HG03097 (cell line): ENCODE measurements around the gene PDZRN4.
"Not testable (repeated sequence)": the region's sequence is repeated elsewhere in the genome, so short reads cannot be mapped to it uniquely, and the experiment has no call there.

Experiments
- ATAC-seq: cut with Tn5 transposase; IDR thresholded peaks from one replicate; pipeline ENCODE4 v1.9.1; 2021; ENCODE audit not compliant: unreplicated experiment, low FRiP score

PDZRN4 gene

DNA sequence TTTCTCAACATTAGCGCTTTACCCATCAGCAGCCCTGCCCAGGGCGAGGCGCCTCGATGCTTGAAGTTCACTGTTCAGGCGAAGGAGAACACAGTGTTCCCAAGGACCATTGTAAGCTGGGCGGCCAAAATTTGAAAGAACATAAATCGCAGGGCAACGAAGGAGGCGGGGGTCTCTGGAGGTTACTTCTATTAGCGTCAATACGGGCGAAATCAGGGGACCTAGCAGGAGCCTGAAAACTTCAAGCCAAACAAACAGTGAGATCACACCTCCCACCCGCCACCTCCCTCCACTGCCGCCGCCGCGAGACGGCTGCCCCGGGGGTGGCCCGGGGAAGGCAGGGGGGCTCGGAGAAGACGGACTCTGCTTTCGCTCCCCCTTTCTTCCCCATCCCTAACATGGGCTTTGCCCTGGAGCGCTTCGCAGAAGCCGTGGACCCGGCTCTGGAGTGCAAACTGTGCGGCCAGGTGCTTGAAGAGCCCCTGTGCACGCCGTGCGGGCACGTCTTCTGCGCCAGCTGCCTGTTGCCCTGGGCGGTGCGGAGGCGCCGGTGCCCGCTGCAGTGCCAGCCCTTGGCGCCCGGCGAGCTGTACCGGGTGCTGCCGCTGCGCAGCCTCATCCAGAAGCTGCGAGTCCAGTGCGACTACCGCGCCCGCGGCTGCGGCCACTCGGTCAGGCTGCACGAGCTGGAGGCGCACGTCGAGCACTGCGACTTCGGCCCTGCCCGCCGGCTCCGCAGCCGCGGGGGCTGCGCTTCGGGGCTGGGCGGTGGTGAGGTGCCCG is at the start of gene PDZRN4:
Gene PDZRN4, plus strand, starts transcription at position 263 of the 783 bp plus-strand sequence.
- ATAC-seq, result peak; percentile 56

DNA sequence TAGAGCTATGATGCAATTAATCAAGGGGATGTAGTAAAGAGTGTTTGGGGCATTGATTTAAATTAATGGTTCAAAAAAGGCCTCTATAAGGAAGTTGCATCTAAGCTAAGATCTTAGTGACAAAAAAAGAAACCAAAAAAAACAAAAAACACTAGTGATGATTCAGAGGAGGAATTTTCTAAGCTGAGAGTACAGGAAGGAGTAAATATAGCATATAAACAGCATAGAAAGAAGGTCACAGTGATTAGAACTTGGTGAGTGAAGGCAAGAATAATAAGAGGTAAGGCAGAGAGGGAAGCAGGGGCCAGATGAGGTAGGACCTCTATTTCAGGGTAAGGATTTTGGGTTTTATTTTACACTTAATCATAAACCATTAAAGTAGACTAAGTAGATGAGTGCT is 48.0 kb upstream of the PDZRN4 start:
- ATAC-seq, result no peak

DNA sequence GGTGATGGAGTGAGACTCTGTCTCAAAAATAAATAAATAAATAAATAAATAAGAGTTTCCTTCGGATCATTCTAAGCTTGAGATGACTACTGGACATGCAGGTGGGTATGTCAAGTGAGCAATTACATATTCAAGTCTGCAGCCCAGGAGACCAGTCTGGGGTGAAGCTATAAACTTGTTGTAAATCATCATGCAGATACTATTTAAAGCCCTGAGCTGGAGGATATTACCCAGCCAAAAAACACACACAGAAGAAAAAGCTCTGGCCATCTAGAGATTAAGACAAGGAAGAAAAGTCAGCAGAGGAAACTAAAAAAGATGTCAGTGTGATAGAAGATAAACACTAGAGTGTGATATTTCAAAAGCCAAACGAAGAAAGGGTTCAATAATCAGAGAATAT is 47.0 kb upstream of the PDZRN4 start:
- ATAC-seq, result no peak

DNA sequence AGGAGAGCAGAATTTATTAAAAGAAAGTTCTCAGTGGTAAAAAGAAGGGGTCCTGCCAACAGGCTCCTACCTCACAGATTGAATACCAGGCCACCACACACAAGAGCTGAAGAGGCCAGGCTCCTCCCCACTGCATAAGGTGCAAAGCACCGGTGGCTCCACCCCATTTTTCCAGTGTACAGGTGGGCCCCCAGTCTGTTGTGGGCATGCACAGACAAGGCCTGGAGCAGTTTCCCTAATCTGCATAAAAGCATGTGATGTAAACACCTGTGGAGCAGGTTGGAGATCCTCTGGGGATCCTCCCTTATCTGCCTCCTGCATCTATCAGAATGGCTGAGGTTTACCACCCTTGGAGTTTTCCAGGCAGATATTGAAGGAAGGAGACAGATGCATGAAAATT is 45.7 kb upstream of the PDZRN4 start:
- no peak for ATAC-seq

DNA sequence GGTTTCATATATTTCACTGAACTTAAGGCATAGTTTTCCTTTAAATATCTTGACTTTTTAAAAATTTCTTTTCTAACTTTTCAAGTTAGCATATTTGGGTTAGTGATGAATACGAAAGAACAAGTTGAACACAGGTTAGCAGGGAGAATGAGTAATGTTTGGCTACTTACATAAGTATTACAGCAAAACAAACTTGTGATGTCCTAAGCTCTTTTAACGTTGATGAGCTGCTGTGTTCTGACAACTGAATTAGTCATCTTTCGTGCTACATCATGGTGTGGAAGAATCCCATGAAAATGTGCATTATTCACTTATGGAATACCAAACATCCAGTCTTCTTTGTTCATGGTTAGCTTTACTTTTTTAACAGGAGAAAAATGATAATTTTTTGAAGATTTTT is 36.3 kb upstream of the PDZRN4 start:
- no peak for ATAC-seq

DNA sequence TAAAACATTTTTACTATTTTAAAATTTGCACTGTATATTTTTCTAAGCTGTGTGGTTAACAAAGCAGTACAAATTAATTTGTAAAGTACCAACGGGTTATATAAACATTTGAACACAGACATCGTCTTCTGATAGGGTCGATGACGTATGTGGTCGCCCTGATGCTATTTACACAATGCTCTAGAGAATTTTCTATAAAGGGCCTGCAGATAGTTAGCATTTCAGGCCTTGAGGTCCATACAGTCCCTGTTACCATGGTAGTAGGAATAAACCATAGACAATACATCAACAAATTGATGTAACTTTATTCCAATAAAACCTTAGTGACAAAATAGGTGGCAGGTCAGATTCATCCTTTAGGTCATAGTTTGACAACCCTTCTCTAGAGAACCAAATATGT is 25.7 kb upstream of the PDZRN4 start:
- no peak for ATAC-seq

DNA sequence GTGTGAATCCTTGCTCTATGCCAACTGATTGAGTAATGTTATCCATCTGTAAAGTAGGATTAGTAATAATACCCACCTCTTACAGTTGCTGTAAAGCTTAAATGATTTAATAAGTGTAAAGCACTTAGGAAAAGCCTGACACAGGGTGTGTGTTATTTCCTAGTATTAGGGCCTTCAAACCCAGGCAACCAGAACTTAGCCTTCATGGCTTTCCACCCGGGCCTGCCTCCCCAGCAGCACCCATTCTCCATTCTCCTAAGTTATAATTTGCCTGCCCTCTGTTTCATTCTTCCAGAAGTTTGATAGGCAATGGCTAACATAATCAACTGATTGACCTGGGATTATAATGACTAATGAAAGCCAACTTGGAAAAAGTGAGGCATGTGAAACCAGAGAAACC is 20.4 kb upstream of the PDZRN4 start:
- ATAC-seq, result no peak

DNA sequence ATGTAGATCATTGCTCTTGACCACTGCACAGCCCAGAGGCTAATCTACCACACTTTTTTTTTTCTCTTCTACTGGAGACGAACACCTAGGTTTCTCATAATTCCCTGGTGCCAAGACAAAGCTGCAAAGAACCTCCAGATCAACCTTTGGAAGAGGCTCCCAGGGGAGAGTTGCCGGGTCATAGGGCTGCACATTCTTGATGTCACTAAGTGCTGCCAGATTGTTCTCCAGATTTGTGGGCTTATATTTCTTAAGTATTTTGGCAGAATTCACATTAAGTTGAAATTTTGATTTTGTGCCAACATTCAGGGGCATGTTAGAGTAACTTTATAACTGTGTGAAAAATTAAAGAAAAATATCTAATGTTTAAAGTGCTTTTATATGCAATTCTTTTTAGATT is 13.5 kb upstream of the PDZRN4 start:
- no peak for ATAC-seq

DNA sequence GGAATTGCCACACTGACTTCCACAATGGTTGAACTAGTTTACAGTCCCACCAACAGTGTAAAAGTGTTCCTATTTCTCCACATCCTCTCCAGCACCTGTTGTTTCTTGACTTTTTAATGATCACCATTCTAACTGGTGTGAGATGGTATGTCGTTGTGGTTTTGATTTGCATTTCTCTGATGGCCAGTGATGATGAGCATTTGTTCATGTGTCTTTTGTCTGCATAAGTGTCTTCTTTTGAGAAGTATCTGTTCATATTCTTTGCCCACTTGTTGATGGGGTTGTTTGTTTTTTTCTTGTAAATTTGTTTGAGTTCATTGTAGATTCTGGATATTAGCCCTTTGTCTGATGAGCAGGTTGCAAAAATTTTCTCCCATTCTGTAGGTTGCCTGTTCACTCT is 8.6 kb upstream of the PDZRN4 start:
- ATAC-seq, result not testable (repeated sequence)

DNA sequence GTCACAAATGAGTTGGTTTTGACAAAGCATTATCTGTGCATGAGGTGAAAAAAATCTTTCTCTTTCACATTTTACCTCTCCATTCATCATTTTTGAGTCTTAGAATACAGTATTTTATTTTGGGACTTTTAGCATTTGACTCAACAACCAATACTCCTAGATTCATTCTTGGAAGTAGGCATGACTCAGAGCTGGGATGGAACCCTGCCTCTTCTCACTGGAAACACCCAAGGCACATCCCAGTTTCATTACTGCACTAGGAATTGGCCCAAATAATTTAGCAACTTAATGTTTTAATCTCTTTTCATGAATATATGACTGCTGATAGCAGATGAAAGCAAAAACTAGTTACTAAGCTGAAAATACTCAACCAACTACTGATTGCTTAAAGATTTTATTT is 3.3 kb upstream of the PDZRN4 start:
- no peak for ATAC-seq

DNA sequence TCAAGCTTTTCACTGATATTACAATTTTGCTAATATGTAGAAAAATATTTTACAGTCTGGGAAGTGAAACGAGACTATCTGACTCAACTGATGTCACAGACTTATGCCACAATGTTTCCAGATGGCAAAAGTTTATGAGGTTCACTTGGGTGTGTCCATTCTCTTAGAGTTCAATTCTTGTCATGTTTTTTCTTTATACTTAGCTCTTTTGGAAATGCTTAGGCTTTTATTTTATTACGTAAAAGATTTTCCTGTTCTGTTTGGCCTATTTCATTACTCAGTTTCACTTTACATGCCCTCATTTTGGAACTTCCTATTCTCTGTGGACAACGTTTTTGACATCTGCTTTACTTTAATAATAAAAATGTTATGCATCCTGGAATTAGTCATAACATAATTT is 2.1 kb upstream of the PDZRN4 start:
- ATAC-seq, result no peak

DNA sequence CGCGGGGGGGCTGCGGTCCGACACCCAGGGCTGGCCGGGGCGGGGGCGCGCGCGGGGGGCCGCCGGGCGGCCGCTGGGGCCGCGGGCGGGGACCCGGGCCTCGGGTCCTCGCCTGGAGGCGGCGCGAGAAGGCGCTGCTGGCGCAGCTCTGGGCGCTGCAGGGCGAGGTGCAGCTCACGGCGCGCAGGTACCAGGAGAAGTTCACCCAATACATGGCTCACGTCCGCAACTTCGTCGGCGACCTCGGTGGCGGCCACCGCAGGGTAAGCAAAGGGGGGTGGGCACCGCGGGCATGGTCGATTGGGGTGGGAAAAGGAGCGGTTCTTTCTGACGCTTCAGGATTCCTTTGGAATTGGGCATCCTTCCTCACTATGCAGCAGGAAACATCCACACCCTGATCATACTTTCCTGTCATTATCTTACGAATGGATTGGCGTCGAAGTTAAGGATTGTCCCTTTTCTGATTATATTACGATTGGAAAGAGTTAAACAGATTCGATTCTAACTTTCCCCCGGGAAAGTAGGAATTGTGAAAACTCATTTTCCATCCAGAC is 798 bp downstream of the PDZRN4 start:
- ATAC-seq, result peak; percentile 14

DNA sequence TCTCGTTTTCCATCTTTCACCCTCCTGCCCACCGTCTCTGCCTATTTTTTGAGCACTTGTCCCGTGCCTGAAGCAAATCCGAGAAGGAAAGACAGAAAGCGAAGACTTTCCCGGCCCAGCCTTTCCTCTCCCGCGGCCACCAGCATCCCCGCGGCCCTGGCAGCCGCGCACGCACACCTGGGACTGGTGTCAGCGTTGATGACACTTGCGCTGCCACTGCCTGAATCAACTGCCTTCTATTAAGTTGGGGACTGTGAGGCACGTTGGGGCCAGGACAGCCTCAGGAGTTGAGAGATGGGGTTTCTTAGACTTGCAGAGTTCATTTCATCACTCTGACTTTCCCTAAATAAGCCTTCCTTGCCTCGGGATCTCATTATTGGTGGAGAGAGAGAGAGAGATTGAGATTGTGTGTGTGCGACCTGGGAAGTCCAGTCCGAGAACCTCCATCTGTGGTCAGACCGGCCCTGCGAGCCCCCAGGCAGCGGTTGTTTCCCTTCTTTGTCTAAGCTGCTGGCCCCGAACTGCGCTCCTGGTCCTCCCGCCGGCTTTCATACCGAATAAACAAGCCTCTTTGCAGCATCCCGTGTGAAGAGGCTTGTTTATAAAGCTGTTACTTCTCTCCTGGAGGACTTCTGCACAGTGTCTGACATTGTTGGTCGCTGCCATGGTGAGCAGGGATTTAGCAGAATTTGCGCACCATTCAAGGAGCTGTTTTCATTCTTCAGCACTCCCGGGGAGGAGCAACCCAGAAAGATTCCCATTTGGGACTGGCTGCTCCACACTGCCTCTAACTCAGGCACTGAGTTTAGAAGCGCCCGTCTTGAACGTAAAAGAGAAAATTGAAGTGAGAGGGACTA is 1.5 kb downstream of the PDZRN4 start:
- no peak for ATAC-seq

DNA sequence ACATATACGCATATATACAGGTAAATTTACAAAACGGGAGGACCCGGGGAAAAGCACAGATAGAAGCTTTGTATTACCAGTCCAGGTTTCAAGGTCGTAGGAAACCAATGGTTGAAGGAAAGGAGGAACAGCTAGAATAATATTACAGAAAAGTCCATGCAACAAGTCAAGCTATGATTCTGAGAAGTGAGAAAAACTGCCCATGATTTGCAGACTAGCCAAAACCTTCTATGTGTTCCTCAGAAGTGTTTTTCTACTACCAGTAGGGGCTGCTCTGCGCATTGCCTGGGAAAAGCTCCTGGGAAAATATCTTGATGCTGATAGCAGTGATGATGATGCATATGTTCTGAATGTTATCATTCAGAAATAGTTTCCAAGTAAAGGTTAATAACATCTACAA is 2.2 kb downstream of the PDZRN4 start:
- ATAC-seq, result no peak

DNA sequence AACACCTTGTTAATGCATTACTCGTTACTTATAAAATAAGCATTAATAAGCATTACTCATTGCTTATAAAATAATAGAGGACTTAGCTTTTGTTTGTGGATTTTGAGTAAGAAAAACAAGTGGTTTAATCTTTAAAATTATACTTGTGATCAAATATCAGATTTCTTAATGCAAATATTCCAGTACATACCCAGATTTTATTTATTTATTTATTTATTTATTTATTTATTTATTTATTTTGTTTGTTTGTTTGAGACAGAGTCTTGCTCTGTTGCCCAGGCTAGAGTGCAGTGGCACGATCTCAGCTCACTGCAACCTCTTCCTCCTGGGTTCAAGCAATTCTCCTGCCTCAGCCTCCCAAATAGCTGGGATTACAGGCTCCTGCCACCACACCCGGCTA is 3.4 kb downstream of the PDZRN4 start:
- ATAC-seq, result not testable (repeated sequence)

DNA sequence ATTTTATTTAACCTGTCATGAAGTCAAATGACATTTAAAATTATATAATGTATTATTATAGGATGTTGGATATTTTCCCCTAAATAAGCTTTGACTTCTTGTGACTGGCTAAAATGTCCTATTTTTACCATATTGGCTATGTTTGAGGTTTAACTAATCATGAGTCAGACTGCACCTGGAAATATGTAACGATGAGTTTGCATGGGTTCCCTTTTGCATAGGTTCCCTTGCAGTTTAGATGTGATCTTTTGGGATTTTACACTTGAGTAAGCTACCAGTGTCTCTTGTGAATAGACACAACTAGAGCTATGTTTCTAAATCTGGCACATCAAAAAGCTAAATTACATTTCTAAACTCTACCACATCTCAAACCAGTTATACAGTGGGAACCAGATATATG is 5.2 kb downstream of the PDZRN4 start:
- no peak for ATAC-seq

DNA sequence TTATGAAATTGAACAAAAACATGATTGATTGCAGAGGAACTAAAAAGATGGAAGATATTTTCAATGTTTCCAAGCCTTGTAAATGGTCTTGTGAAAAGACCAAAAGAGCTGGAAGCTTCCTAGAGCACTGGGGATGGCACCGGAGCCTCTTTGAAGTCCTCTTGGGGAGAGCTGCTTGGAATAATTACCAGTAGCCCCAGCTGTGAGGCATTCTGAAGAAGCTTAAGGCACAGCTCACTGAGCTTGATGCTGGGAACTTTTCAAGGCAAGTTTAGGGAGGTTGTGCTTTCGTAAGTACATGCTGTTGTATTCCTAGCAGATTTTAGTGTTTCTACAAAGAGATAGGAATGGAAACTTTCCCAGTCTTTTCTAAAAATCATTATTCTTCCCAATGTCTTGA is 13.9 kb downstream of the PDZRN4 start:
- ATAC-seq, result no peak

DNA sequence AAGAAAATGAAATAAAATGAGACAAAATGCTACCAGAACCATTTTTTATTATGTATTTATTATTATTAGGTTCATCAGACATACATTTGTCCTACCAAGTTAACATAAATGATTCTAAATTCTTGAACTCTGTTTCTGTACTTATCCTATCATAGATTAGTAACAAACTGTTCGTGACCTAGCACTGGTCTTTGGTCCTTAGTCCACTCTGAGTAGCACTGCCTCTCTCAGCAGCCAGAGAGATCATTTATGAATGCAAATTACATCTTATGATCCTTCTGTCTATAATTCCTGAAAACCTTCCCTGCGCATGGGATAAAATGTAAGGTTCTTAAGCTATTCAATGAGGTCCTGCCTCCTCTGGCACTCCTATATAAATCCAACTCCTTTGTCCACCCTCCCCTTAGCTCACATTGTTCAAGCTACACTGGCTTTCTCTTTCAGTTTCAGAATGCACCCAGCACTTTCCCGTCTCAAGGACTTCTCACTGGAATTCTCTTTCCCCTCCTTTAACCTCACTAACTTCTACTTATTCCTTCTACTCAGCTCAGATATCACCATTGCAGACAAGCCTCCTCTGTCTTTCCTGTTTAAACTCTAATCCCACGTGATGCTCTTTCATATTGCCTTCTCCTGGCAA is 17.1 kb downstream of the PDZRN4 start:
- peak; percentile 59 for ATAC-seq

DNA sequence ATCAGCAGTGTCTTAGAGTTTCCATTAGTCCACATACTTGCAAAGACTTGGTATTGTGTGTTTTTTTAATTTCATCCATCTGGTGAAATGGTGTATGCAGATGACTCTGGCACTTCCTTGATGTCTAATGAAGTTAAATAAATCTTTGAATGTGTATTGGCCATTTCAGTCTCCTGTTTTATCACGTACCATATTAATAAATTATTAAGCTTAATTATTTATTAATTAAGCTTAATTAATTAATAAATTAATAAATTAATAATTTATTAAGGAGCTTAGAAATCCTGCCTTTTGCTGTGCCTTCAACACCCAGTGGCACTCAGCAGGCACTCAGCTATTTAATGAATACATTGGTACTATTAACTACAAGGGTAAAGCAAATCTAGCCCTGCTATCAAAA is 18.2 kb downstream of the PDZRN4 start:
- ATAC-seq, result no peak

DNA sequence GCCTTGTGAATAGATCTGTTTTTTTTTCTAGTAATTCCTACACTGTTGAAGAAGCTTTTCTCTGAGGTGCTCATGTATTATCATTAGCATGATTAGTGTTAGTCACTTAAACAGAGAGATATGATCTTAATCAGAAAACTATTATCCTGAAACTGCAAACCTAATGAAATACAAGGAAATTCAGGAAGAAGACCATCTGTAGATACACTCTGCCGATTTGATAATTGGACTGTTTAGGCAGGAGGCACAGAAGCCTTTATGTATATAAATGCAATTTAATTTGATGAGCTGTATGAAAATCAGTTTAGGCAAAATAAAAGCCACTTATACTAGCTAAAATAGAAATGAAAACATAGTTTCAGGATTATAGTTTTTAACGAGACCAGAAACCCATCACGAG is 23.3 kb downstream of the PDZRN4 start:
- ATAC-seq, result no peak

DNA sequence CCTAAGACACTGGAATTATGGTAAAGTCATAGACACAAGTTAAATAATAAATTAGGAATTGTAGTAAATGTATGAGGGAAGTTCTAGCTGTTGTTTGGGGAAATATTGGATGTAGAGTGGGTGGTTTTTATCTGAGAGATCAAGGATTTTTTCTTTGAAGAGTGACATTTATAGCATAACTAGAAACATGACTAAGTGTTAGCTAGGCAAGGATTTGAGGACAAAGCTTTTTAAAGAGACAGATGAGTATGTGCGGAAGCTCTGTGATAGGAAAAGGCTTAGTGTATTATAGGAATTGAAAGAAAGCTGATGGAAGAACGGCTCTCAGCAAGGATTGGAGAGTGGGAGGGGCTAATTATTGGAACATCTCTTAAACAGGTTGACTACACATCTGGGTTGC is 24.5 kb downstream of the PDZRN4 start:
- no peak for ATAC-seq
